Epithelial cell of esophagus (primary cell): ENCODE results near the gene PTPRU.

Experiments
- DNase-seq: peaks from one replicate; pipeline ENCODE4 v3.0.0; 2010; ENCODE audit warnings: low read depth
- H3K4me3 ChIP-seq: 2 replicates; pipeline ENCODE4 v1.5.1; 2011; ENCODE audit warnings: mild to moderate bottlenecking, low read length, control low read depth
- TF ChIP-seq, protein P1 (sequence below): IDR thresholded peaks from 2 replicates; pipeline ENCODE4 v1.5.1; 2011; ENCODE audit warnings: low read depth, mild to moderate bottlenecking, low read length, control low read depth, inconsistent platforms; ENCODE audit not compliant: insufficient read depth; ENCODE audit errors: missing control alignments

PTPRU gene

DNA sequence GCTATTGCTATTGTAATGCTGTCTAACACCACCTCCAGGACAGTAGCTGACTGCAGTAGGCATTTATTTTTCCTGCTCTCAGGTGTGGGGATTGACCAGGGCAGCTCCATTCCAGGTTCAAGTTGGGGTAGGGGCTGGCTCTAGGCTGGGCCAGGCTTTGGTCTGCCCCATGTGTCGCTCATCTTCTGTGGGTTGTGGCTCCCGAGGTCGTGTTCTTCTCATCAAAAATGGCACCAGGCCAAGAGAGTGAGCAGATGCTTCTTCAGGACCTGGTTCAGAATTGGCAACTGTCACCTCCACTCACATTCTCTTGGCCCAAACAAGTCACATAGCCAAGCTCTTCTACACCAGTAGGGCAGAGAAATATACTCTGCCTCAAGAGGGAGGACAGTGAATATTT, 133.7 kb downstream of the PTPRU start:
- TF ChIP-seq, protein P1, sequence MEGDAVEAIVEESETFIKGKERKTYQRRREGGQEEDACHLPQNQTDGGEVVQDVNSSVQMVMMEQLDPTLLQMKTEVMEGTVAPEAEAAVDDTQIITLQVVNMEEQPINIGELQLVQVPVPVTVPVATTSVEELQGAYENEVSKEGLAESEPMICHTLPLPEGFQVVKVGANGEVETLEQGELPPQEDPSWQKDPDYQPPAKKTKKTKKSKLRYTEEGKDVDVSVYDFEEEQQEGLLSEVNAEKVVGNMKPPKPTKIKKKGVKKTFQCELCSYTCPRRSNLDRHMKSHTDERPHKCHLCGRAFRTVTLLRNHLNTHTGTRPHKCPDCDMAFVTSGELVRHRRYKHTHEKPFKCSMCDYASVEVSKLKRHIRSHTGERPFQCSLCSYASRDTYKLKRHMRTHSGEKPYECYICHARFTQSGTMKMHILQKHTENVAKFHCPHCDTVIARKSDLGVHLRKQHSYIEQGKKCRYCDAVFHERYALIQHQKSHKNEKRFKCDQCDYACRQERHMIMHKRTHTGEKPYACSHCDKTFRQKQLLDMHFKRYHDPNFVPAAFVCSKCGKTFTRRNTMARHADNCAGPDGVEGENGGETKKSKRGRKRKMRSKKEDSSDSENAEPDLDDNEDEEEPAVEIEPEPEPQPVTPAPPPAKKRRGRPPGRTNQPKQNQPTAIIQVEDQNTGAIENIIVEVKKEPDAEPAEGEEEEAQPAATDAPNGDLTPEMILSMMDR, result no peak
- H3K4me3 ChIP-seq, result no peak overlapping the region
- DNase-seq, result no peak

DNA sequence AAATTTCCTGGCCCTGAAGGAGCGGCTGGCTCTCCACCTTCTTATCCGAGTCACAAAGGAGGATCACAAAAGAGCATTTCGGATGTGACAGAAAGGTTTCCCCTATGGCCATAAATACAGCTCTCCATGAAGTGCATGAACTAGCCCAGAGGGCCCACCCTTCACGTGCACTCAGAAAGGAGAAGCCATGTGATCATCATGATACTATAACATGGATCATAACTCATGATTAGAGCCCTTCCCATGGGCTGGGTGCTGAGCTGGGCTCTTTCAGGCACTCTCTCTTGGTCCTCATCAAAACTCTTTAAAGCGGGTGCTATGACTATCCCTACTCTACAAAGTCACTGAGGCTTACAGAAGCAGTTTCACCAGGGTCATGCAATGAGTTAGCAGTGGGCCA, 135.0 kb downstream of the PTPRU start:
- no peak for DNase-seq
- TF ChIP-seq, protein P1, result no peak
- no peak overlapping the region for H3K4me3 ChIP-seq

DNA sequence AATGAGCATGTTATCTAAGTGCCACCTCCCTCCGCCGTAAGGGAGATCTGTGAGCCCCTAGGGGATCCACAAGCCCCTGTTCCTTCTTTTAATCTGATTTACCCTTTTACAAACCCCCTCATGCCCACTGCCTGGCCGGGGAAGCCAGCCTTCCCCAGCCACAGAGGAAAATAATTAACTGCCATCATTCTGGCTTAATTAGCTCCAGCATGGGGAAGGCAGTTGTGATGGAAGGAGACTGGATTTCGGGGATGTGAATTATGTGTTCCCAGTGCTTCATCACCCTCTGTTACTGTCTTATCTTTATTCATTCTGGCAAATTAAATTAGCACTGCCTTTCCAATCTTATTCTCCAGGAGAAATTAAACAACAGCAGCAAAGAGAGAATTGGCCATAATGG, 135.8 kb downstream of the PTPRU start:
- DNase-seq, result no peak
- TF ChIP-seq, protein P1, result no peak

More for the DNA sequence above, 135.8 kb downstream of the PTPRU start:
- H3K4me3 ChIP-seq, result no peak overlapping the region
